CD4-positive, alpha-beta T cell (primary cell): ENCODE results near the gene PAQR8. TPM values are rescaled to one million over a fixed set of nuclear protein-coding genes. Genes with fewer than 3 reads are reported as not detected.

Experiments
- ATAC-seq: fragments of 200-7000 bp; cut with Tn5 transposase; one replicate; pipeline ENCODE4 v1.10.0; 2022; ENCODE audit warnings: mild to moderate bottlenecking; ENCODE audit not compliant: poor library complexity
- CTCF ChIA-PET: fragments of 350-600 bp; sonication (Branson Sonifier 250); formaldehyde crosslinking; loops from one replicate; lab custom pipeline; 2021; ENCODE audit warnings: antibody characterized with exemption, inconsistent platforms; lab: Charles Lee
- POLR2A ChIA-PET: fragments of 350-600 bp; sonication (Branson Sonifier 250); formaldehyde crosslinking; loops from one replicate; lab custom pipeline; 2021; ENCODE audit warnings: antibody characterized with exemption, inconsistent platforms; lab: Charles Lee
- DNase-seq, 14 experiments: peaks; one replicate each; pipeline ENCODE4 v3.0.0-alpha.2; 2013 to 2020; ENCODE audit warnings: mixed read lengths in 2 of 14
- H3K27ac ChIP-seq, 2 donors: one replicate each; pipeline versions ENCODE4 v1.5.1 to v1.7.0; 2013; ENCODE audit warnings: low read length in 2 of 2, low read depth in 1 of 2, mild to moderate bottlenecking in 1 of 2
- H3K27me3 ChIP-seq, 2 experiments: 1 replicate in 1 of 2; 2 replicates in 1 of 2; pipeline versions ENCODE4 v1.6.1 to v1.7.0; 2013; ENCODE audit warnings: low read length in 2 of 2, control low read depth in 1 of 2, mild to moderate bottlenecking in 1 of 2, moderate library complexity in 1 of 2; ENCODE audit not compliant: insufficient read depth in 2 of 2, control insufficient read depth in 1 of 2
- H3K36me3 ChIP-seq: one replicate; pipeline ENCODE4 v1.6.1; 2013; ENCODE audit warnings: low read length, control low read depth; ENCODE audit not compliant: insufficient read depth
- H3K4me1 ChIP-seq: one replicate; pipeline ENCODE4 v1.6.1; 2013; ENCODE audit warnings: low read length, control low read depth; ENCODE audit not compliant: insufficient read depth
- H3K4me3 ChIP-seq: one replicate; pipeline ENCODE4 v1.5.1; 2013; ENCODE audit warnings: mild to moderate bottlenecking, low read length, moderate library complexity
- H3K9me3 ChIP-seq, 2 experiments: 1 replicate in 1 of 2; 2 replicates in 1 of 2; pipeline versions ENCODE4 v1.6.1 to v1.7.0; 2013; ENCODE audit warnings: low read length in 2 of 2, mild to moderate bottlenecking in 2 of 2, control low read depth in 1 of 2, moderate library complexity in 1 of 2; ENCODE audit not compliant: control insufficient read depth in 1 of 2, insufficient read depth in 1 of 2
- H3K27ac Mint-ChIP-seq: one replicate; pipeline ENCODE4 v1.8.0; 2020; ENCODE audit warnings: mixed read lengths
- H3K27me3 Mint-ChIP-seq: one replicate; pipeline ENCODE4 v1.8.0; 2021; ENCODE audit warnings: mixed read lengths
- H3K36me3 Mint-ChIP-seq: one replicate; pipeline ENCODE4 v1.8.0; 2021; ENCODE audit warnings: low read depth, mixed read lengths
- H3K4me1 Mint-ChIP-seq: one replicate; pipeline ENCODE4 v1.8.0; 2021; ENCODE audit warnings: low read depth, mixed read lengths
- H3K4me3 Mint-ChIP-seq: one replicate; pipeline ENCODE4 v1.8.0; 2020; ENCODE audit warnings: mild to moderate bottlenecking, mixed read lengths
- H3K9me3 Mint-ChIP-seq: one replicate; pipeline ENCODE4 v1.8.0; 2020; ENCODE audit warnings: mixed read lengths
- intact Hi-C, 2 experiments: fragments of 100-400 bp; cut with DNase I in 1 of 2; cut with micrococcal nuclease in 1 of 2; formaldehyde crosslinking; loops; one replicate each; pipeline versions ENCODE4 v1.15.1 to v1.9.0; 2023 to 2025; cut with DNase I, micrococcal nuclease
- total RNA-seq, 174 experiments: library from RNA in 2 of 174; stranded (reverse) in 2 of 174; gene quantifications; one replicate each; pipeline ENCODE4 v1.2.3 and lab custom pipeline; 2021 to 2026
- TF ChIP-seq, protein P1 (sequence below): fragments of 200-600 bp; IDR thresholded peaks from one replicate; pipeline ENCODE4 v1.8.0; 2022; ENCODE audit warnings: antibody characterized with exemption, mild to moderate bottlenecking

Gene PAQR8
- total RNA-seq, 2 experiments from 2014 or later, result 1.8 to 1.9 TPM

GRCh38 chr6:52325695-52326471 is 36.1 kb upstream of the PAQR8 start:
- ChIA-PET CTCF (interaction anchor here (1.4 kb wide), 1 partner anchor 39 kb away, joined by 4 read pairs; no protein-coding TSS in a partner anchor), POLR2A (no interaction called here)
- Histone ChIP-seq H3K27ac (no peak overlapping the region), H3K27me3 (no peaks in the 10 kb centered on the region), H3K4me3 (no peak overlapping the region), H3K4me1 (no peaks in the 10 kb centered on the region), H3K9me3 (no peaks in the 10 kb centered on the region), H3K36me3 (no peaks in the 10 kb centered on the region)
- Mint-ChIP-seq H3K9me3 (no peaks in the 10 kb centered on the region), H3K4me3 (no peak overlapping the region), H3K27me3 (no peaks in the 10 kb centered on the region), H3K36me3 (no peaks in the 10 kb centered on the region), H3K27ac (no peak overlapping the region), H3K4me1 (peaks cover 22% of the 10 kb centered on the region)
- DNase-seq (no peak), ATAC-seq (no peak)
- TF ChIP-seq, protein P1, sequence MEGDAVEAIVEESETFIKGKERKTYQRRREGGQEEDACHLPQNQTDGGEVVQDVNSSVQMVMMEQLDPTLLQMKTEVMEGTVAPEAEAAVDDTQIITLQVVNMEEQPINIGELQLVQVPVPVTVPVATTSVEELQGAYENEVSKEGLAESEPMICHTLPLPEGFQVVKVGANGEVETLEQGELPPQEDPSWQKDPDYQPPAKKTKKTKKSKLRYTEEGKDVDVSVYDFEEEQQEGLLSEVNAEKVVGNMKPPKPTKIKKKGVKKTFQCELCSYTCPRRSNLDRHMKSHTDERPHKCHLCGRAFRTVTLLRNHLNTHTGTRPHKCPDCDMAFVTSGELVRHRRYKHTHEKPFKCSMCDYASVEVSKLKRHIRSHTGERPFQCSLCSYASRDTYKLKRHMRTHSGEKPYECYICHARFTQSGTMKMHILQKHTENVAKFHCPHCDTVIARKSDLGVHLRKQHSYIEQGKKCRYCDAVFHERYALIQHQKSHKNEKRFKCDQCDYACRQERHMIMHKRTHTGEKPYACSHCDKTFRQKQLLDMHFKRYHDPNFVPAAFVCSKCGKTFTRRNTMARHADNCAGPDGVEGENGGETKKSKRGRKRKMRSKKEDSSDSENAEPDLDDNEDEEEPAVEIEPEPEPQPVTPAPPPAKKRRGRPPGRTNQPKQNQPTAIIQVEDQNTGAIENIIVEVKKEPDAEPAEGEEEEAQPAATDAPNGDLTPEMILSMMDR, result no peak
- intact Hi-C loops, result no loop called here

- H3K27me3 Mint-ChIP-seq, result no peaks in the 10 kb centered on the region
- POLR2A ChIA-PET, result no interaction called here
- H3K36me3 ChIP-seq, result no peaks in the 10 kb centered on the region
- DNase-seq (no peak), ATAC-seq (no peak)
- no peak overlapping the region for H3K4me3 ChIP-seq
- H3K36me3 Mint-ChIP-seq, result no peaks in the 10 kb centered on the region
- H3K4me3 Mint-ChIP-seq, result no peak overlapping the region
- H3K9me3 ChIP-seq, result no peaks in the 10 kb centered on the region
- no peaks in the 10 kb centered on the region for H3K27me3 ChIP-seq
- H3K27ac ChIP-seq, result no peak overlapping the region
- peaks cover 25% of the 10 kb centered on the region for H3K4me1 Mint-ChIP-seq
- TF ChIP-seq, protein P1, result no peak
- intact Hi-C loops, result no loop called here
- no peaks in the 10 kb centered on the region for H3K9me3 Mint-ChIP-seq
- H3K27ac Mint-ChIP-seq, result no peak overlapping the region
- CTCF ChIA-PET, result interaction anchor here (1.4 kb wide), 1 partner anchor 40 kb away, joined by 4 read pairs; no protein-coding TSS in a partner anchor
- H3K4me1 ChIP-seq, result peaks cover 1% of the 10 kb centered on the region
Observed at GRCh38 chr6:52326540-52327364, 35.2 kb upstream of the PAQR8 start.

GRCh38 chr6:52328303-52328662 is 33.7 kb upstream of the PAQR8 start:
- CTCF ChIA-PET, result interaction anchor here (1.4 kb wide), 1 partner anchor 9 kb away, joined by 3 read pairs; no protein-coding TSS in a partner anchor

More at GRCh38 chr6:52328303-52328662, 33.7 kb upstream of the PAQR8 start:
- Mint-ChIP-seq H3K9me3 (no peaks in the 10 kb centered on the region), H3K4me3 (no peak overlapping the region), H3K36me3 (no peaks in the 10 kb centered on the region), H3K27ac (no peak overlapping the region), H3K27me3 (no peaks in the 10 kb centered on the region), H3K4me1 (peaks cover 40% of the 10 kb centered on the region)
- no peak for DNase-seq
- intact Hi-C loops, result no loop called here
- ATAC-seq, result no peak
- Histone ChIP-seq H3K4me1 (peaks cover 16% of the 10 kb centered on the region), H3K9me3 (no peaks in the 10 kb centered on the region), H3K27ac (no peak overlapping the region), H3K4me3 (no peak overlapping the region), H3K27me3 (no peaks in the 10 kb centered on the region), H3K36me3 (no peaks in the 10 kb centered on the region)
- POLR2A ChIA-PET, result no interaction called here
- TF ChIP-seq, protein P1, result no peak
